ENCODE data around the gene TRMT2A. TPM values are rescaled to one million over a fixed set of nuclear protein-coding genes. Genes with fewer than 3 reads are reported as not detected.

TRMT2A gene
- total RNA-seq, 1 experiment from 2014 or later = 14.7 TPM

DNA sequence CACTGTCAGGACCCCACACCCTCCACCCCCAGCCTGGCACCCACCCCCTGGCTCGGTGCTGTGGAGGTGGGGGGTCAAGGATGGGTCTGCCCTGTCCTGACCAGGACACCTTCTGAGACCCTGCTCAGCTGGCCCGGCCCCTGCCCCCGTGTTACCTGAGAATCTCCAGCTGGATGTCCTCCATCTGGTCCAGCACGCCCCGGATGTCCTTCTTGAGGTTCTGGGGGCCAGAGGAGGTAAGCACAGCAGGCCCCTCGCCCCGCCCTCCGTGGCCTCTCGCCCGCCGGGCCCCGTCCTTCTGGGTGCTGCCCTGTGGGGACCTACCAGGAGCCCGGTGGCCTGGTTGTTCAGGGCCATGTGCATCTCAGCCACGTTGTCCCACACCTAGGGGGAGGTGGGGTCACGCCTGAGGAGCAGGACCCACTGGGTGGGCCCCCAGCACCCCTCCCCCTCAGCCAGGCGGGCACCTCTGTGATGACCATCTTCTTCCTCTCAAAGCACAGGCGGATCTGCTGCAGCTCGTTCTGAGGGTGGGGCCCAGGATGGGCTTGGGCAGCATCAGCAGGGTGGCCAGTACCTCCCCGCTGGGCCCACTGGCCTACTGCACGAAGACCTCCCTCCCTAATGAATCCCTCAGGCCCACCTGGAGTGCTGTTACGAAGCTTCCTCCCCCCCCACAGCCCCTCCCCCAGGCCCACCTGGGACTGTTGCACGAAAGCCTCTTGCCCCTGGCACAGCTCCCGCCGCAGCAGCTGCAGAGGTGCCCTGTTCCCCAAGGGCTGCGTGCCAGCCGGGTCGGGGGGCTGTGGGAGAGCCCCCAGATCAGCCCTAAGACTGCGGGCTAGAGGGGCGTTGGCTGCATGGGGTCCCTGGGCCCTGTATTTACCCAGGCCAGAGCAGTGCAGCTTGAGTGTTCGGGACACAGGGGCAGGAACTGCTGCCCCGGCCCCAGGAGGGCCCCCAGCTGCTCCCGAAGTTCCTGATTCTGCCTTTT lies 32.5 kb upstream of the TRMT2A start:
- no peak for DNase-seq (ENCODE audit: low read depth)

DNA sequence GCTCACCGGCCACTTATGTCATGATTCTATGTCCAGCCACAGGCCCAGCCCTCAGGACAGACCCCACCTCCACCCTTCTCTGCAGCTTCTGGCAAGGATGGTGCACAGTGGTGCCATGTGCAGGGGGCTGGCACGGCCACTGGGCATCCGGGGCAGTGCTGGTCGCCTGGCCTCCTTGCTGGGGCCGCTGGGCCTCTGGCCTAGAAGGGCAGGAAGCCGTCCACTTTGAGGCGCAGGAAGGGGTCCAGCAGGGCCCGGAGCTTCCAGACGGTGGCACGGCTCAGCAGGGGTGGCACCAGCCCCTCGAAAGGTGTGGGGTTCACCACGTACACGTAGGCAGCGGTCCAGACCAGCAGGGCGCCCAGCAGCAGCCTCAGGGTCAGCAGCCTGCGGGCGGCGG lies 31.4 kb upstream of the TRMT2A start:
- no peak for DNase-seq (ENCODE audit: low read depth)

DNA sequence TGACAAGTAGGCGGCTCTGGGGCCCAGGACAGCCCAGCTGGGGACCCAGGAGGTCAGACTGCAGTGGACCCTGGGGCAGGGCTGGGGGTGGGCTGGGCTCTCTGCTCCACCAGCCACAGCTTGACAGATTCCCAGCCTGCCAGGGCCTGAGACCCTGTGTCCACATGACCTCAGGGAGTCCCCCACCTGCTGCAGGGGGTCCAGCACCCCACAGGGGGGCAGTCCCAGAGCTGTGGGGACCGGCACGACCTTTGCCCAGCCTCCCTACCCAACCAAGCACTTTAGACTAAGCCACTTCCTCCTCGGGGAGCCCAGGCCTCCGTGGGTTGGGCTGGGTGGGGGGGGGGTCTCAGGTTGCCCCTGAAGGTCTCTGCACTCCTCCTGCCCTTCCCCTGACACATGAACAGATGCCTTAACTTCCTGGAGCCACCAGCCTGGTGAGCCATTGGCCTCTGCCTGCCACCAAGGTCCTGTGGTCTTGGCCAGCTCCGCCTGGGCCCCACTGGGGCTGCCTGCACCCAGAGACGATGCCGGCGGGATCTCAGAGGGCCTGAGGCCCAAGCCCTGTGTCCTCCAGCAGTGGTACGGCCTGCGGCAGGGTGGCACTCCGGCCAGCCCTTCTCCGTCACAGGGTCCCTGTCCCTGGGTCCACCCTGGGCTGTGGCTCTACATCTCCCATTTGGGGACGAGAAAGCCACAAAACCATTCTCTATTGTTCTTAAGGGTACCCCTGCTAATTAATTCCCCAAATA lies 30.4 kb upstream of the TRMT2A start:
- DNase-seq (ENCODE audit: low read depth) = no peak

DNA sequence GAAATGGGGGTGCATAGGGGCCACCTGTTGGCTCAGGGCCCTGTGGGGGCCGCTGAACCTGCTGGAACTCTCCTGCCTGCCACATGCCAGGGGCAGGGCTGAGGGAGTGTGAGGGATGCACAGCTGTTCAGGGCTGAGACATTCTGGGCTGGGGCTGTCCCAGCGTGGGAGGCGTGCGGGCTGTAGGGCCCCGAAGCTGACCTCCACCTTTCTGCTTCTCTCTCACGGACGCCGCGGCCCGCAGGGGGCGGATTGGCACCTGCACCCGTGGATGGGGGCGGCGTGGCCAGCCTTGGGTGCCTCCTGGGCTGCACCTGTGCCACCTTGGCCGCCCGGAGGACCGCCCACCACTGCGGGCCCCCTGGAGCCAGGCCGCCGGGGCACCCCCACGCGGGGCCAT lies 29.8 kb upstream of the TRMT2A start:
- no peak for DNase-seq (ENCODE audit: low read depth)

DNA sequence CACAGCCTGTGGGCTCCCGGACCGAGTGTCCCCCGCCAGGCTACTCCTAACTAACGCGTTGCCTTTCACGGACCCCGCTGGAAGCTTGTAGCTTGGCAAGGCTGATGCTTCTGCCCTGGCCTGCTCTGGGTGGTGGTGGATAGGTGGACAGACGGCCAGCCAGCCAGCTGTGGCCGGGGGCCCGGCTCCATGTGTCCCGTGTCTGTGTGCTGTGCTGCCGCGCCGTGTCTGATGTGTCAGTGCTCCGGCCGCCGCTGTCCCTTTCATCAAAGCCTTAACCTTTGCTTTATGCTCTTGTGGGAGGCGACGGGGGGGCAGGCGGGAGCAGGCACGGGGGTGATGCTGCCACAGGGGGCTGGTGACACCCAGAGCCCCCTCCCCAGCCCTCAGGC lies 28.8 kb upstream of the TRMT2A start:
- DNase-seq (ENCODE audit: low read depth) = no peak

DNA sequence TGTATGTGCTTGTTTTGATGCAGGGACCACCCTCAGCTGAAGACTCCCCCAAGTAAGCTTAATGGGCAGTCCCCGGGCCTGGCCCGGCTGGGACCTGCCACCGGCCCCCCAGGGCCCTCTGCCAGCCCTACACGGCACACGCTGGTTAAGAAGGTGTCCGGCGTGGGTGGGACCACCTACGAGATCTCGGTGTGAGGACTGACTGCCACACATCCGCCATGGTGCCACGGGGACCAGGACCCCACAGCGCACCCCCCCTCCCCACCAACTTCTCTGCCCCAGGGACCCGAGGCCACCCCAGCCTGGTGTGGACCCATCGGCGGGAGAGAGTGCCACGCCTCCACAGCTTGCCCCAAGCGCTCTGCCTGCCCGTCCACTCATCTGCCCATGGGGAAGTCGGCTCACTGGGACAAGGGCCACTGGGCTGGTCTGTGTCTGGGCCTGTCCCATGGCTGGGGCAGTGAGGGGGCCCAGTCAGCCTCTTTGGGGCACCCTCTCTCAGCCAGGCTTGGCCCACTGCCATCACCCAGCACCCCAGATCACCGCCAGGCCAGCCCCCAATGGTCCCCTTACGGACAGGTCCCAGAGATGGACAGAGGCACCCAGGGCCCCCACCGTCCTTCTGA lies 28.3 kb upstream of the TRMT2A start:
- no peak for DNase-seq (ENCODE audit: low read depth)

DNA sequence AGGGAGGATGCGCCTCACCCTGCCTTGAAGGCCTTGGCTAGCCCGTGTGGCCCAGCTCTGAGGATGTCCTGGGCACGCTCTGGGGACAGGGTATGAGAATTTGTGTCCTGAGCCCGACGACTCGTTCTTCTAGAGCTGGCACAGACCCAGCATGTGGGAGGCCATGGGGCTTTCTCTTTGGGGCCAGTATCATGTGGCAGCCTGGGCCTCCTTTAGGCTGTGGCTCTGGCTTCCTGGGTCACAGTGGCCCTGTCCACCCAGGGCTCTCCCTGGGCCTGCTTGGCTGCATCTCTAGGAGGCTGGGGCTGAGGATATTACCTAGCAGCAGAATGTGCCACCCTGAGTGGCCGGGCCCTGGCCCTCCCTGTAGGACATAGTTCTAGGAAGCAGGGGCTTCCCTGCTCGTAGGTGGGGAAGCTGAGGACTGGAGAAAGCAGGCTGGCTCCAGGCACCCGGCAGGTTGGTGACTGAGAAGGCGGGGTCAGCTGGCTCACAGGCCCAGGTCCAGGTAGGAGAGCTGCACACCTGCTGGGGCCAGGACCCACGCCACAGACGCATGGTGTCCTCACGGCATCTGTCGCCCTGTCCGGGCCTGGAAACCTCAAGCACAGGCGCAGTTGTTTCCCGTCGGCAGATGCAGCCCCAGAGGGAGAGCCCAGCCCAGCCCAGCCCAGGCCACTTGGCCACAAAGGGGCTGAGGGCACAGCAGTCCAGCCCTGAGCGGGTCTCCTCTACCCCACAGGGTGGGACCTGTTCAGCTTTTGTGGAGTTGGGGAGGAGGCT lies 27.0 kb upstream of the TRMT2A start:
- DNase-seq (ENCODE audit: low read depth) = no peak

DNA sequence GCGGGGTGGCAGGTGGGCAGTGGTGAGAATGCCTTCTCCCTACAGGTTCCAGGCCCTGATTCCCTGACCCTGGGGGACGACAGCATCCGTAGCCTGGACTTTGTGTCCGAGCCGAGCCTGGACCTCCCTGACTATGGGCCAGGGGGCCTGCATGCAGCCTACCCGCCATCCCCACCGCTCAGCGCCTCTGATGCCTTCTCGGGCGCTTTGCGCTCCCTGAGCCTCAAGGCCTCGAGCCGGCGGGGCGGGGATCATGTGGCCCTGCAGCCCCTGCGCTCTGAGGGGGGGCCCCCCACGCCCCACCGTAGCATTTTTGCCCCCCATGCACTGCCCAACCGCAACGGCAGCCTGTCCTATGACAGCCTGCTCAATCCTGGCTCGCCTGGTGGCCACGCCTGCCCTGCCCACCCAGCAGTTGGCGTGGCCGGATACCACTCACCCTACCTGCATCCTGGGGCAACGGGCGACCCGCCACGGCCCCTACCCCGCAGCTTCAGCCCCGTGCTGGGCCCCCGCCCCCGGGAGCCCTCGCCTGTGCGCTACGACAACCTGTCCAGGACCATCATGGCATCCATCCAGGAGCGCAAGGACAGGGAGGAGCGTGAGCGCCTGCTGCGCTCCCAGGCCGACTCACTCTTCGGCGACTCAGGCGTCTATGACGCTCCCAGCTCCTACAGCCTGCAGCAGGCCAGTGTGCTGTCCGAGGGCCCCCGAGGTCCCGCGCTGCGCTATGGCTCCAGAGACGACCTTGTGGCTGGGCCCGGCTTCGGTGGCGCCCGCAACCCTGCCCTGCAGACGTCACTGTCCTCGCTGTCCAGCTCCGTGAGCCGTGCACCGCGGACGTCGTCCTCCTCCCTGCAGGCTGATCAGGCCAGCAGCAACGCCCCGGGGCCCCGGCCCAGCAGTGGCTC lies 25.9 kb upstream of the TRMT2A start:
- DNase-seq (ENCODE audit: low read depth) = no peak

DNA sequence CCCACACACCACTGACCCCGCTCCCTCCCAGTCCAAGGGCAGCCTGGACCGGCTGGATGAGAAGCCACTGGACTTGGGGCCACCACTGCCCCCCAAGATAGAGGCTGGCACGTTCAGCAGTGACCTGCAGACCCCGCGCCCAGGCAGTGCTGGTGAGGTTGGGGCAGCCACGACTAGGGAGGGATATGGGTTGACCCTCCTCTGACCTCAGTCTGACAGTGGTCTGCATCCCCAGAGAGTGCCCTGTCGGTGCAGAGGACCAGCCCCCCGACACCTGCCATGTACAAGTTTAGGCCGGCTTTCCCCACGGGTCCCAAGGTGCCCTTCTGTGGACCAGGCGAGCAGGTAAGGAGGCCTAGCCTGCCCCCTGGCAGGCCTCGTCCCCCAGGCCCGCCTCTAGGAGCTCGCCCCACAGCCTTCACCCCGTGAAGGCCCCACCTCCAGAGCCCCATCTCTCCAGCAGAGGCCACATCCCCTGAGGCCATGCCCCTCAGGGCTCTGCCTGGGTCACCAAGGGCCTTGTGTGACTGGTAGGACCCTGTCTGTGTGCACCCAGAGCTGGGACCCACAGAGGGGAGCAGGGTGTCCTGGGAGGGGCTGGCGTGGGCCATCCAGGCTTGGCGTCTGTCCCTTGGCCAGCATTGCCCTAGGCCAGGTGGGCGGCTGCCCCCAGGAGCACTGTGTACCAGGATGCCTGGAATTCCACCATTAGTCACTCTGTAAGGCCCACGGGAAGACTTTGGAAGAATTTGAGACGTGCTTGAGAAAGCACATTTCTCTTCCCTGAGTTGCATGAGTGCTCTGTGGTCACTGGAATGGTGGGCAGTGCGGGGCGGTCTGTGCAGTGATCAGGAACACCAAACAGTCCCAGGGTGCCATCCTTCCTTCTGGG lies 24.4 kb upstream of the TRMT2A start:
- peak; percentile 22 for DNase-seq (ENCODE audit: low read depth)

DNA sequence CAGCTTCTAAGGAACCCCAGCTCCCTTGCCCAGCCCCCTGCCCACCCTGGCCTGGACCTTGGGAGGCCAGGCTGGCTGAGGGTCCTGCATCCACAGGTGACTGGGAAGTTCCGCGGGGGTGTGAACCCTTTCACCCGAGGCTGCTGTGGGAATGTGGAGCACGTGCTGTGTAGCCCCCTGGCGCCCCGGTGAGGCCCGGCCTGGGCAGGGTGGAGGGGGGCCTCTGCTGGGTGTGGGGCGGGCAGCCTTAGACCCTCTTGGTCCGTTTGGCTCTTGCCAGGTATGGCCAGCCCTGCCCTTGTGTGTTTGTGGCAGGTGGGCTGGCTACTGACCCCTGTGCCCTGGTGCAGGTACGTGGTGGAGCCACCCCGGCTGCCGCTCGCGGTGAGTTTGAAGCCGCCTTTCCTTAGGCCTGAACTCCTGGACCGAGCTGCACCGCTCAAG lies 23.5 kb upstream of the TRMT2A start:
- DNase-seq (ENCODE audit: low read depth) = no peak

DNA sequence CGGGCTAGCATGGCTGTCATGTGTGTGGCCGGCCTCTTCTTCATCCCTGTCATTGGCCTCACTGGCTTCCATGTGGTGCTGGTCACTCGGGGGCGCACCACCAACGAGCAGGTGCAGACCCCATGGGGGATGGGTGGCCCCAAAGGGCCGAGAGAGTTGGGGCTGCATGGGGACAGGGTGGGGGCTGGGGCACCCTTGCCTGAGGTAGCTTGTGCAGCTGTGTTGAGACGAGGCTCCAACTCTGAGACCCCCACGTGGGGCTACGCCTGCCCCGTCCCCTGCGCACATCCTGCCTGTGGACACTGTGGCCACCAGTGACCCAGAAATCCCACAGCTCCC lies 23.1 kb upstream of the TRMT2A start:
- no peak for DNase-seq (ENCODE audit: low read depth)

DNA sequence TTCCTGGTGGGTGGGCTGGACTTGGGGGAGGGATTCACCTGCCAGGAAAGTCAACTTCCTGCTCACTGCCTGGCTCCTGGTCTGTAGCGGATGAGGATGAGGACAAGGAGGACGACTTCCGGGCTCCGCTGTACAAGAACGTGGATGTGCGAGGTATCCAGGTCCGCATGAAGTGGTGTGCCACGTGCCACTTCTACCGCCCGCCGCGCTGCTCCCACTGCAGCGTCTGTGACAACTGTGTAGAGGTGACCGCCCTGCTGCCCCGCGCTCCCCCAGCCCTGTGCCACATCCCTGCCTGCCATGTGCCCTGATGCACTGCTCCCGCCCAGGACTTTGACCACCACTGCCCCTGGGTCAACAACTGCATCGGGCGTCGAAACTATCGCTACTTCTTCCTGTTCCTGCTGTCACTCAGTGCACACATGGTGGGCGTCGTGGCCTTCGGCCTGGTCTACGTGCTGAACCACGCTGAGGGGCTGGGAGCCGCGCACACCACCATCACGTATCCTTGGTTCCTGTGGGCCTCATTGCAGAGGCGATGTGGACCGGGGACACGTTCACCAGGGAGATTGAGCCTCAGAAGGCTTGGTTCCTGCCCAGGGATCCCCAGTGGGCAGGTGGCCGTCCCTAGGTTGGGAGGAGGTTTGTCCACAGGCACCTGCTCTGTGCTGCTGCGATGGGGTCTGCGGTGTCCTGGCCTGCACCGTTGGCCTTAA lies 22.5 kb upstream of the TRMT2A start:
- no peak for DNase-seq (ENCODE audit: low read depth)

DNA sequence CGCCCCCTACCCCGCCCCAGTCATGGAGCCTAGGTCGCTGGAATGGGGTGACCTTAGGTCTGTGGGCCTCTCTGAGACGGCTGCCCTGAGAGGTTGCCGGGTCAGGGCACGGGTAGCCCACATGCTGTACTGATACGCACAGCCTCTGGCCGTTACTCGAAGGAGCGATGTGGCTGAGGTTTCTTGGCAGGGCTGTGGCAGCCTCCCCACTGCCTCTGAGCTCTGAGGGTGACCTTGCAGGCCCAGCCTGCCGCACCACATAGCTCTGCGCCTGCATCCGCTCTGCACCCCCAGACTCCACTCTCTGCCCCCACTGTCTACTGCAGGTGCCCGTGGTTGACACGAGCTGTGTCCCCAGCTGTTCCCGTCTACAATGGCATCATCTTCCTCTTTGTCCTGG lies 21.8 kb upstream of the TRMT2A start:
- no peak for DNase-seq (ENCODE audit: low read depth)

DNA sequence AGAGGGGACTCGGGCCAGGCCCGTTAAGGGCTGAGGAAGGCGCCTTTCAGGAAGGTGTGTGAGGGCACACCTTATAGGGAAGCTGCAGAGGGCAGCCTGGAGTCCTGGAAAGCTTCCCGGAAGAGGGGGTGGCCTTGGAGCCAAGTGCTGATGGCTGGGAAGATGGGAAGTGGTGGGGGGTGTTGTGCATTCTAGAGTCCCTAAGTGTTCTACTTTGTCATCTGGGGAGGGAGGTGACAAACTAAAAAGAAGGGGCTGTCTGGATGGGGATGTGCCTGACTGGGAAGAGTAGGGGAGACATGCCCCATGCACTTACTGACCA lies 21.4 kb upstream of the TRMT2A start:
- DNase-seq (ENCODE audit: low read depth) = no peak

DNA sequence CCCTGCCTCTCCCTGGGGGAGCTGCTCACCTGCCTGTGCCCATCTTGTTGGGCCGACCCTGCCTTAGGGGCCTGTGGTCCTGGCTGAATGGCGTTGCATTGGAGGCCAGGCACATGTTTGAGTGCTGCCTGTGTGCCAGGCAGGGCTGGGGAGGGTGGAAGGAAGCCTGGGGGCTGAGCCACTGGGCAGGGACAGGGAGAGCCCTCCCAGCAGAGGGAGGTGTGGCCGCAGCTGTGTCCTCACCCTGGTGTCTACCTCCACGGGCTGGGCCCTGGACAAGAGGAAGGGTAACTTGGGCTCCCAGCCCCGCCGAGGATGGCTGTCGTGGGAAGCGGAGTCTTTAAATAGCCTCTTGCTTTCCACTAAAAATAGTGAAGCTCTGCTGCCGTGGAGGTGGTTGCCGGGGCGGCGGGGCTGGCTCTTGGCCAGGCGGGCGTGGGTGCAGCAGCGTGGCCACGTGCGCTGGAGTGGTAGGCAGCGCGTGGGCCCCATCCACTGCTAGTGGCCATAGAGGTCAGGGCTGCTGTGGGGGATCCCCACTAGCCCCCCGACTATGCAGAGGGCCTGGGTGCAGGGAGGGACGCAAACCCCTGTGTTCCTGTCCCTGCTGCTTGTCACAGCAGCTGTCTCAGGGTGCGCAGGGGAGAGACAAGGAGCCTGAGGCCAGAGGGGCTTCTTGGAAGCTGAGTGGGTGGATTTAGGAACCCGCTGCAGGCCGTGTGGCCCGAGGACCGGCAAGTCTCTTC lies 20.8 kb upstream of the TRMT2A start:
- no peak for DNase-seq (ENCODE audit: low read depth)

DNA sequence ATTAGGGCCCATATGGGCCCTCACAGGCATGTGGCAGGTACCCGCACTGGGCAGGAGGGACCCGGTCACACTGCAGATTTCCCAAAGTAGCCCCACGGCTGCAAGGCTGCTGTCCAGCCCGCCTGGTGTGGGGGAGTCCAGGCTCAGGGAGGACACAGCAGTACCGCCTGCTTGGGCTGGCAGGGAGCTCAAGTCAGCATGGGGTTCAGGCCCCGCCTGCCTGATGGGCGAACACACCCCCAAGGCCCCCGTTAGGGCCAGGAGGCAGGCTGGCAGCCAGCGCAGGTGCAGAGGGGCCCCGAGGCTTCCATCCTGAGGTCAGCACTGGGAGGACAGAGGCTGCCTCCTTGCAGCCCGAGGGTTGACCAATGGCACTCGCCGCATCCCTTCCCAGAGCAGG lies 20.1 kb upstream of the TRMT2A start:
- DNase-seq (ENCODE audit: low read depth) = no peak

DNA sequence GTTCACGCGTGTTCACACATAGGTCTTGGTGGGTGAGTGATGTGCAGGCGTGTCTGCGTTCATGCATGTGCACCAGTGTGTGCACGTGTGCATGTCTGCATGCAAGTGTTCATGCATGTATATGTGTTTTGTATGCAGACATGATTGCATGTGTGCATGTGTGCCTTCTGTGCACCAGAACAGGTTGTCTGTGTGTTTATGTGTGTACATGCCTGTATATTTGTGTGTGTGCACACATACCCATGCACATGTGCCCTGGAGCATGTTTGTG lies 19.5 kb upstream of the TRMT2A start:
- DNase-seq (ENCODE audit: low read depth) = no peak

DNA sequence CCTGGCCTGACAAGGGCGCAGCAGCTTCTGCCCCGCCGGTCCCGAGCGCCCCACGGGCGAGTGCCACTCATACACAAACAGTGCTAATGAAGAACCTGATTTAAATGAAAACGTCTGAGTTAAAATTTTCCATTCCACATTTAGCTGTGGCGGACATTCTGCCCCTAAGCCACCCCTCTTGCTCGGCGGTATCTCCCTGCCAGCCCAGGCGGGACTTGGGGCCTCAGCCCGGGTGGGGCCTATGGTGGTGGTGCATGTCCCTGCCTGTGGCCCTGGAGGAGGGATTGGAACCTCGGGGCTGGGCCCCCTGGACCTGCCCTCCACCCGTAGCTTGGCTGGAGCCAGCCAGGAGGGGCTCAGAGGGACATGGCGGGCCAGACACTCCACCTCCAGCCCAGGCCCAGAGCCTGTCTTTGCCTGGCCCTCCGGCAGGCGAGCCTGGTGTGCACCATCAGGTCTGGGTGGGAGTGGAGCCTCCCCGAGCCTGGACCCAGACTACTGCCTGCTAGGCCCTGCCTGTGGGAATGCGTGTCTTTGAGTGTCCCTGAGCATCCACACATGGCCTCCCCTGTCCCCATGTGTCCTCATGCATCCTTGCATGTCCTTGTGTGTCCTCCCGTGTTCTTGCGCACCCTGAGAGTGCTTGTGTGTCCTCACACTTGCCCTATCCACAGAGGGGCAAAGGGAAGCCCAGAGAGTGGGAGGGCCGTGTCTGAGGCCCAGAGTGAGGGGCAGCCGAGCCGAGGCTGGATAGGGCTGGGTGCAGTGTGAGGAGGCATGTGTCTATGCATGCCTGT lies 19.0 kb upstream of the TRMT2A start:
- DNase-seq (ENCODE audit: low read depth) = no peak

All from RPMI7951 (cell line).